Activated naive CD4-positive, alpha-beta T cell treated with anti-CD3 and anti-CD28 coated beads, Interleukin-2, amount 10 ng/mL, durations not matched to agents 7 days and 5 days (primary cell): ENCODE data around the gene CXorf51A.
"Not testable (repeated sequence)": the region's sequence is repeated elsewhere in the genome, so short reads cannot be mapped to it uniquely, and the experiment has no call there.

Experiments used
- CTCF ChIA-PET: fragments of 350-600 bp; sonication (Branson Sonifier 250); formaldehyde crosslinking; loops from one replicate; lab custom pipeline; 2021; ENCODE audit warnings: antibody characterized with exemption; lab: Charles Lee
- DNase-seq: peaks from one replicate; pipeline ENCODE4 v3.0.0-alpha.2; 2020
- H3K27ac Mint-ChIP-seq: one replicate; pipeline ENCODE4 v1.8.0; 2021; ENCODE audit warnings: mild to moderate bottlenecking, moderate library complexity, mixed read lengths
- H3K27me3 Mint-ChIP-seq: one replicate; pipeline ENCODE4 v1.8.0; 2021; ENCODE audit warnings: mild to moderate bottlenecking, mixed read lengths
- H3K36me3 Mint-ChIP-seq: one replicate; pipeline ENCODE4 v1.8.0; 2021; ENCODE audit warnings: mixed read lengths
- H3K4me1 Mint-ChIP-seq: one replicate; pipeline ENCODE4 v1.8.0; 2021; ENCODE audit warnings: mixed read lengths
- H3K4me3 Mint-ChIP-seq: one replicate; pipeline ENCODE4 v1.8.0; 2021; ENCODE audit warnings: mild to moderate bottlenecking, moderate library complexity, mixed read lengths
- H3K9me3 Mint-ChIP-seq: one replicate; pipeline ENCODE4 v1.8.0; 2021; ENCODE audit warnings: mixed read lengths

Gene CXorf51A

GRCh38 chrX:146814644-146815043 lies at the start of gene CXorf51A:
CXorf51A (minus strand) TSS chrX:146814744; CDS start chrX:146814723, 21 bp downstream.
- H3K27me3 Mint-ChIP-seq, H3K9me3 Mint-ChIP-seq, H3K4me1 Mint-ChIP-seq, DNase-seq, H3K27ac Mint-ChIP-seq, H3K36me3 Mint-ChIP-seq, CTCF ChIA-PET, H3K4me3 Mint-ChIP-seq: not testable (repeated sequence)

- Mint-ChIP-seq H3K27ac (no peak overlapping the region), H3K4me1 (no peaks in the 10 kb centered on the region), H3K4me3 (no peak overlapping the region), H3K9me3 (peaks cover 4% of the 10 kb centered on the region), H3K36me3 (no peaks in the 10 kb centered on the region), H3K27me3 (no peaks in the 10 kb centered on the region)
- no peak for DNase-seq
- CTCF ChIA-PET: no interaction called here
Measured at GRCh38 chrX:146863566-146863965, 49.0 kb upstream of the CXorf51A start.

- H3K9me3 Mint-ChIP-seq: peaks cover 2% of the 10 kb centered on the region
- no peak overlapping the region for H3K27ac Mint-ChIP-seq
- CTCF ChIA-PET: no interaction called here
- DNase-seq: no peak
- no peaks in the 10 kb centered on the region for H3K4me1 Mint-ChIP-seq
- no peaks in the 10 kb centered on the region for H3K27me3 Mint-ChIP-seq
- H3K36me3 Mint-ChIP-seq: no peaks in the 10 kb centered on the region
- no peak overlapping the region for H3K4me3 Mint-ChIP-seq
Measured at GRCh38 chrX:146854281-146854680, 39.7 kb upstream of the CXorf51A start.

GRCh38 chrX:146831994-146832393 lies 17.4 kb upstream of the CXorf51A start:
- no peak for DNase-seq
- H3K27me3 Mint-ChIP-seq: no peaks in the 10 kb centered on the region
- CTCF ChIA-PET: no interaction called here
- H3K9me3 Mint-ChIP-seq: peaks cover 2% of the 10 kb centered on the region
- no peaks in the 10 kb centered on the region for H3K36me3 Mint-ChIP-seq
- no peak overlapping the region for H3K27ac Mint-ChIP-seq
- no peak overlapping the region for H3K4me3 Mint-ChIP-seq
- H3K4me1 Mint-ChIP-seq: no peaks in the 10 kb centered on the region

- H3K27me3 Mint-ChIP-seq, H3K4me1 Mint-ChIP-seq, H3K27ac Mint-ChIP-seq, H3K36me3 Mint-ChIP-seq, H3K4me3 Mint-ChIP-seq, DNase-seq, CTCF ChIA-PET, H3K9me3 Mint-ChIP-seq: not testable (repeated sequence)
Measured at GRCh38 chrX:146809471-146809870, 5.1 kb downstream of the CXorf51A start, which contains the start of gene CXorf51B. CXorf51B (plus strand) TSS chrX:146809771; CDS start chrX:146809792, 21 bp downstream.
